Measurements from ENCODE around the gene PTPRN2.

GRCh38 chr7:157565981-157566630 lies 1021.5 kb downstream of the PTPRN2 start:
- TF ChIP-seq SIN3A (IDR thresholded peaks at IDR 0.05; ENCODE audit: borderline replicate concordance in 2 of 2, control insufficient read depth in 1 of 2, low read depth in 2 of 2, low read length in 2 of 2) (no peak), ZNF274 (IDR thresholded peaks at IDR 0.05; ENCODE audit: borderline replicate concordance, low read depth, low read length) (no peak), SNRNP70 (optimal IDR thresholded peaks at IDR 0.05; ENCODE audit: low read depth, low read length) (no peak), USF1 (CRISPR knock-in tag; IDR thresholded peaks at IDR 0.05) (no peak), IRF2 (CRISPR knock-in tag; IDR thresholded peaks at IDR 0.05) (no peak)
